Ishikawa (cell line): ENCODE results near the gene CLASP1.

Experiments
- CREB1 ChIP-seq: IDR thresholded peaks from 2 replicates; pipeline ENCODE4 v1.6.1; 2012; ENCODE audit warnings: low read depth
- FOXM1 ChIP-seq: IDR thresholded peaks from 2 replicates; pipeline ENCODE4 v1.6.1; 2012; ENCODE audit warnings: low read depth, borderline replicate concordance
- NFIC ChIP-seq: IDR thresholded peaks from 2 replicates; pipeline ENCODE4 v1.6.1; 2012
- RAD21 ChIP-seq: IDR thresholded peaks from 2 replicates; pipeline ENCODE4 v1.6.1; 2012; ENCODE audit warnings: low read depth
- TAF1 ChIP-seq: IDR thresholded peaks from 2 replicates; pipeline ENCODE4 v1.6.1; 2012; ENCODE audit warnings: low read depth, mild to moderate bottlenecking
- TCF12 ChIP-seq: IDR thresholded peaks from 2 replicates; pipeline ENCODE4 v1.6.1; 2012; ENCODE audit warnings: low read depth
- TEAD4 ChIP-seq: IDR thresholded peaks from 2 replicates; pipeline ENCODE4 v1.6.1; 2012
- YY1 ChIP-seq: IDR thresholded peaks from 2 replicates; pipeline ENCODE4 v1.6.1; 2012; ENCODE audit warnings: low read depth
- TF ChIP-seq, protein P1 (sequence below): IDR thresholded peaks from 2 replicates; pipeline ENCODE4 v1.6.1; 2012

DNA sequence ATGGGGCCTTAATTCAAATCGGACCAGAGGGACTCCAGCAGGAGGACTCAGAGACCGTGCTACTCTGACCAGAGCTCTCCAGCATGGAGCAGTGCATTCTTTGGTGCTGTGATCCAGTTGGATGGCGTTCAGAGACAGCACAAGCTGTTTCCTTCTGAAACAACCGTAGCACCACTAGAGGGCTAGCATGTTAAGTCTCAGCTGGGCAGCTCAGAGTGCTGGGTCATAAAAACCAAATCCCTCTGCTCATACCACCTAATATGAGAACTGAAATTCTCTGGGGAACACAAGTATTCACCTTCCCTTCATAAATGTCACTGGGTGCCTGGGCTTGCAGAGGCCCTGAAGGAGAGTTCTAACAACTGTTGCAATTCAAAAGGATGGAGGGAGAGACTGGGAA lies 266.5 kb downstream of the CLASP1 start:
- TF ChIP-seq RAD21 (no peak), TAF1 (no peak), TEAD4 (no peak), YY1 (no peak), TCF12 (no peak), NFIC (no peak), FOXM1 (no peak), CREB1 (no peak)
- TF ChIP-seq, protein P1, sequence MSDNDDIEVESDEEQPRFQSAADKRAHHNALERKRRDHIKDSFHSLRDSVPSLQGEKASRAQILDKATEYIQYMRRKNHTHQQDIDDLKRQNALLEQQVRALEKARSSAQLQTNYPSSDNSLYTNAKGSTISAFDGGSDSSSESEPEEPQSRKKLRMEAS, result no peak
